GM12878 (cell line): Measurements from ENCODE around the gene TCERG1L.

Experiments
- NFYB ChIP-seq: IDR thresholded peaks from 2 replicates; pipeline ENCODE4 v1.6.1; 2011; ENCODE audit warnings: low read depth, mild to moderate bottlenecking, low read length, improper control_type of control experiment, moderate library complexity; ENCODE audit not compliant: insufficient read depth
- TF ChIP-seq, protein P1 (sequence below), 3 experiments: IDR thresholded peaks in 2 of 3; conservative IDR thresholded peaks in 1 of 3; 2 replicates each; pipeline ENCODE4 v1.5.1; 2011; ENCODE audit warnings: low read depth in 3 of 3, low read length in 3 of 3, mild to moderate bottlenecking in 3 of 3, control low read depth in 2 of 3, moderate library complexity in 2 of 3, inconsistent platforms in 1 of 3, mixed read lengths in 1 of 3; ENCODE audit not compliant: control insufficient read depth in 2 of 3, insufficient read depth in 1 of 3; ENCODE audit errors: extremely low read depth in 1 of 3

DNA sequence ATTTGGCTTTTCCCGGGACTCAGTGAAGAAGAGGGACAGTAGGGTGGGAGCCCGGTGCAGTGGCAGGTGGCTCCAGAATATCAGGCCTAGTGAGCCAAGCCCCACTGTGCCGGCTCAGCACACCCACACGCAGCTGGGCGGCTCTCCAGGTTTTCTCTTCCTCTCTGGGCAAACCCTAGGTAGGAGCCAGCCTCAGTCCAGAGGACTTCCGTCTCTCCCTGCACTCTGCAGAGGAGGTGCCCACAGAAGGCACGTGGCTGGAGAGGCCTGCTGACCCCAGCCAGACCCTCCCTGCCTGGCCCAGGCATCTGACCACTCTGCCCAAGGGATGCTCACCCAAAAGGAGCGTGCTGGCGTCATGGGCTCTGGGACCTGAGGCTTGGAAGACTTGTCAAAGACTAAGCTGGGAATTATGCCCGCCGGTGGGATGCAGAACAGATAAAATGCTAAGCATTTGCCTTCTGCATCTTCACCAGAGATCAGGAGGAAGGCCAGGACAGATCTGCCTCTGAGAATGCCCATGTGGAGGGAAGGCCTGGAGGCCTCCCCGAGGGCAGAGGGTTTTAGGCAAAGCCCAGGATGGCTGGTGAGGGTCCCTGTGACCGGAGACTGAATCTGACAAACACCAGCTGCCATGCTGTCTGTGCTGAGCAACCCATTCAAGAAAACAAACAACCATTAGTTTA is 40.2 kb downstream of the TCERG1L start:
- TF ChIP-seq, protein P1, sequence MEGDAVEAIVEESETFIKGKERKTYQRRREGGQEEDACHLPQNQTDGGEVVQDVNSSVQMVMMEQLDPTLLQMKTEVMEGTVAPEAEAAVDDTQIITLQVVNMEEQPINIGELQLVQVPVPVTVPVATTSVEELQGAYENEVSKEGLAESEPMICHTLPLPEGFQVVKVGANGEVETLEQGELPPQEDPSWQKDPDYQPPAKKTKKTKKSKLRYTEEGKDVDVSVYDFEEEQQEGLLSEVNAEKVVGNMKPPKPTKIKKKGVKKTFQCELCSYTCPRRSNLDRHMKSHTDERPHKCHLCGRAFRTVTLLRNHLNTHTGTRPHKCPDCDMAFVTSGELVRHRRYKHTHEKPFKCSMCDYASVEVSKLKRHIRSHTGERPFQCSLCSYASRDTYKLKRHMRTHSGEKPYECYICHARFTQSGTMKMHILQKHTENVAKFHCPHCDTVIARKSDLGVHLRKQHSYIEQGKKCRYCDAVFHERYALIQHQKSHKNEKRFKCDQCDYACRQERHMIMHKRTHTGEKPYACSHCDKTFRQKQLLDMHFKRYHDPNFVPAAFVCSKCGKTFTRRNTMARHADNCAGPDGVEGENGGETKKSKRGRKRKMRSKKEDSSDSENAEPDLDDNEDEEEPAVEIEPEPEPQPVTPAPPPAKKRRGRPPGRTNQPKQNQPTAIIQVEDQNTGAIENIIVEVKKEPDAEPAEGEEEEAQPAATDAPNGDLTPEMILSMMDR (IDR thresholded peaks at IDR 0.05 in 2 of 3, conservative IDR thresholded peaks at IDR 0.05 in 1 of 3; ENCODE audit: control insufficient read depth in 2 of 3, extremely low read depth in 1 of 3, insufficient read depth in 1 of 3, low read depth in 3 of 3, low read length in 3 of 3): no peak
- TF ChIP-seq NFYB: no peak
